ENCODE measurements around the gene LPCAT2.

LPCAT2 gene

GRCh38 chr16:55508941-55509931 is at the start of gene LPCAT2:
LPCAT2 (plus strand) TSS chr16:55509072; CDS start chr16:55509182, 110 bp downstream.
- peak; percentile 74 for DNase-seq

GRCh38 chr16:55462241-55462640 is 46.6 kb upstream of the LPCAT2 start:
- DNase-seq = no peak

GRCh38 chr16:55464375-55464774 is 44.5 kb upstream of the LPCAT2 start:
- DNase-seq = no peak

GRCh38 chr16:55465077-55465896 is 43.6 kb upstream of the LPCAT2 start:
- peak; percentile 91 for DNase-seq

- DNase-seq = no peak
Measured at GRCh38 chr16:55466209-55466608, 42.7 kb upstream of the LPCAT2 start.

- no peak for DNase-seq
Measured at GRCh38 chr16:55467898-55468297, 41.0 kb upstream of the LPCAT2 start.

- DNase-seq = no peak
Measured at GRCh38 chr16:55468352-55468990, 40.4 kb upstream of the LPCAT2 start.

GRCh38 chr16:55469821-55470532 is 38.9 kb upstream of the LPCAT2 start:
- DNase-seq = no peak

- no peak for DNase-seq
Measured at GRCh38 chr16:55470533-55471371, 38.1 kb upstream of the LPCAT2 start.

- peak; percentile 84 for DNase-seq
Measured at GRCh38 chr16:55471448-55472097, 37.3 kb upstream of the LPCAT2 start.

GRCh38 chr16:55473587-55473986 is 35.3 kb upstream of the LPCAT2 start:
- DNase-seq = no peak

- DNase-seq = no peak
Measured at GRCh38 chr16:55474821-55475220, 34.1 kb upstream of the LPCAT2 start.

- no peak for DNase-seq
Measured at GRCh38 chr16:55475919-55476318, 33.0 kb upstream of the LPCAT2 start.

- DNase-seq = no peak
Measured at GRCh38 chr16:55476625-55477533, 32.0 kb upstream of the LPCAT2 start.

GRCh38 chr16:55477736-55478135 is 31.1 kb upstream of the LPCAT2 start:
- DNase-seq = no peak

- DNase-seq = no peak
Measured at GRCh38 chr16:55478827-55479429, 29.9 kb upstream of the LPCAT2 start, which contains the start of gene MMP2. MMP2 (plus strand) TSS chr16:55479198; CDS start chr16:55479480, 282 bp downstream.

GRCh38 chr16:55479430-55480140 is 29.3 kb upstream of the LPCAT2 start:
- DNase-seq = no peak

- no peak for DNase-seq
Measured at GRCh38 chr16:55480228-55480655, 28.6 kb upstream of the LPCAT2 start.

Data from activated CD4-positive, alpha-beta T cell treated with anti-CD3 and anti-CD28 coated beads, Interleukin-2, Interleukin-6, amounts not matched to agents 100 ng/mL and 50 ng/mL, durations not matched to agents 16 hours and 8 hours (primary cell).